HEK293 (cell line): ENCODE data around the gene ESR1.

Experiments used
- CTCF ChIA-PET: fragments of 350-600 bp; formaldehyde crosslinking; extraction: SDS; loops from one replicate; lab custom pipeline; 2021; ENCODE audit warnings: antibody characterized with exemption; lab: Yijun Ruan, JAX
- POLR2A ChIA-PET: fragments of 300-600 bp; formaldehyde crosslinking; extraction: SDS; loops from one replicate; lab custom pipeline; 2020; ENCODE audit warnings: antibody characterized with exemption, inconsistent platforms; lab: Yijun Ruan, JAX
- H3K27ac ChIP-seq: fragments of 200-500 bp; sonication (Bioruptor generic); 2 replicates; pipeline ENCODE4 v1.5.1; 2014; ENCODE audit warnings: low read depth, low read length, control low read depth, inconsistent platforms; ENCODE audit errors: extremely low read depth
- H3K36me3 ChIP-seq, 2 experiments: fragments of 200-500 bp in 1 of 2; sonication (Bioruptor generic) in 1 of 2; 1 replicate in 1 of 2; 2 replicates in 1 of 2; pipeline ENCODE4 v1.5.1; 2014 to 2017; ENCODE audit warnings: inconsistent platforms in 2 of 2, low read length in 2 of 2; ENCODE audit not compliant: control insufficient read depth in 2 of 2, insufficient read depth in 1 of 2
- H3K4me1 ChIP-seq: fragments of 200-500 bp; sonication (Bioruptor generic); 2 replicates; pipeline ENCODE4 v1.5.1; 2014; ENCODE audit warnings: mild to moderate bottlenecking, low read length, inconsistent platforms; ENCODE audit not compliant: control insufficient read depth, insufficient read depth
- H3K4me3 ChIP-seq: 2 replicates; pipeline ENCODE4 v1.5.1; 2011; ENCODE audit warnings: low read depth, mild to moderate bottlenecking, control low read depth, low read length, moderate library complexity
- H3K9me3 ChIP-seq: fragments of 200-500 bp; sonication (Bioruptor generic); 2 replicates; pipeline ENCODE4 v1.5.1; 2014; ENCODE audit warnings: low read depth, low read length, inconsistent platforms; ENCODE audit not compliant: control insufficient read depth, insufficient read depth
- GLI2 ChIP-seq: fragments of 450-650 bp; formaldehyde crosslinking; IDR thresholded peaks from 2 replicates; pipeline ENCODE4; 2017; ENCODE audit warnings: missing biosample characterization, missing genetic modification characterization, low read depth, borderline replicate concordance
- INSM2 ChIP-seq: fragments of 450-650 bp; formaldehyde crosslinking; IDR thresholded peaks from 2 replicates; pipeline ENCODE4 v1.5.1; 2016; ENCODE audit warnings: missing biosample characterization, missing genetic modification characterization
- RBAK ChIP-seq: fragments of 450-650 bp; formaldehyde crosslinking; IDR thresholded peaks from 2 replicates; pipeline ENCODE4 v1.5.1; 2016; ENCODE audit warnings: missing biosample characterization, missing genetic modification characterization
- REST ChIP-seq: fragments of 450-650 bp; formaldehyde crosslinking; IDR thresholded peaks from 2 replicates; pipeline ENCODE4 v1.5.1; 2016; ENCODE audit warnings: missing biosample characterization, missing genetic modification characterization
- ZNF148 ChIP-seq: fragments of 450-650 bp; formaldehyde crosslinking; IDR thresholded peaks from 2 replicates; pipeline ENCODE4 v1.5.0; 2017; ENCODE audit warnings: missing biosample characterization, missing genetic modification characterization, borderline replicate concordance
- ZNF174 ChIP-seq: fragments of 450-650 bp; formaldehyde crosslinking; IDR thresholded peaks from 2 replicates; pipeline ENCODE4 v1.5.0; 2017; ENCODE audit warnings: missing biosample characterization, mild to moderate bottlenecking, missing genetic modification characterization
- ZNF19 ChIP-seq: fragments of 450-650 bp; formaldehyde crosslinking; IDR thresholded peaks from 2 replicates; pipeline ENCODE4; 2016; ENCODE audit warnings: missing biosample characterization, missing genetic modification characterization, low read depth
- ZNF221 ChIP-seq: fragments of 450-650 bp; formaldehyde crosslinking; IDR thresholded peaks from 2 replicates; pipeline ENCODE4 v1.5.1; 2017; ENCODE audit warnings: missing biosample characterization, missing genetic modification characterization, borderline replicate concordance
- ZNF280C ChIP-seq: fragments of 450-650 bp; formaldehyde crosslinking; IDR thresholded peaks from 2 replicates; pipeline ENCODE4 v1.5.1; 2016; ENCODE audit warnings: missing biosample characterization, missing genetic modification characterization
- ZNF354C ChIP-seq: fragments of 450-650 bp; formaldehyde crosslinking; IDR thresholded peaks from 2 replicates; pipeline ENCODE4 v1.5.1; 2016; ENCODE audit warnings: missing biosample characterization, missing genetic modification characterization, low read depth, borderline replicate concordance
- ZNF398 ChIP-seq: fragments of 450-650 bp; formaldehyde crosslinking; IDR thresholded peaks from 2 replicates; pipeline ENCODE4 v1.5.1; 2017; ENCODE audit warnings: missing biosample characterization, missing genetic modification characterization
- ZNF404 ChIP-seq: fragments of 450-650 bp; formaldehyde crosslinking; IDR thresholded peaks from 2 replicates; pipeline ENCODE4 v1.5.1; 2017; ENCODE audit warnings: missing biosample characterization, missing genetic modification characterization
- ZNF530 ChIP-seq: fragments of 450-650 bp; formaldehyde crosslinking; IDR thresholded peaks from 2 replicates; pipeline ENCODE4 v1.5.1; 2016; ENCODE audit warnings: low read depth, missing biosample characterization, missing genetic modification characterization
- ZNF580 ChIP-seq: fragments of 450-650 bp; formaldehyde crosslinking; IDR thresholded peaks from 2 replicates; pipeline ENCODE4 v1.5.1; 2016; ENCODE audit warnings: missing biosample characterization, missing genetic modification characterization
- ZNF624 ChIP-seq: fragments of 450-650 bp; formaldehyde crosslinking; IDR thresholded peaks from 2 replicates; pipeline ENCODE4 v1.5.1; 2017; ENCODE audit warnings: missing biosample characterization, missing genetic modification characterization
- ZNF660 ChIP-seq: fragments of 450-650 bp; IDR thresholded peaks from 2 replicates; pipeline ENCODE4 v1.5.1; 2018; ENCODE audit warnings: missing biosample characterization, mild to moderate bottlenecking, missing genetic modification characterization

ESR1 gene

GRCh38 chr6:152004036-152004566 is 196.6 kb downstream of the ESR1 start:
- Histone ChIP-seq H3K4me1 (no peaks in the 10 kb centered on the region), H3K27ac (no peak overlapping the region), H3K36me3 (no peaks in the 10 kb centered on the region), H3K9me3 (no peaks in the 10 kb centered on the region), H3K4me3 (no peak overlapping the region)
- ChIA-PET POLR2A (no interaction called here), CTCF (interaction anchor here (0.5 to 1.1 kb wide), 4 partner anchors 14 to 120 kb away, joined by 3 read pairs; no protein-coding TSS in a partner anchor)
- TF ChIP-seq ZNF354C (no peak), RBAK (tag by site-specific recombination) (no peak), REST (tag by site-specific recombination) (no peak), ZNF174 (tag by site-specific recombination) (no peak), ZNF148 (tag by site-specific recombination) (no peak), ZNF530 (tag by site-specific recombination) (no peak)

- H3K27ac ChIP-seq, result no peak overlapping the region
- H3K4me1 ChIP-seq, result no peaks in the 10 kb centered on the region
- ChIA-PET CTCF (interaction anchor here (1.1 kb wide), 1 partner anchor 120 kb away, joined by 3 read pairs; no protein-coding TSS in a partner anchor), POLR2A (no interaction called here)
- no peaks in the 10 kb centered on the region for H3K9me3 ChIP-seq
- TF ChIP-seq ZNF660 (tag by site-specific recombination) (no peak), ZNF624 (tag by site-specific recombination) (no peak), ZNF580 (tag by site-specific recombination) (no peak), INSM2 (no peak), GLI2 (tag by site-specific recombination) (no peak), ZNF19 (tag by site-specific recombination) (no peak), ZNF280C (tag by site-specific recombination) (no peak), ZNF404 (tag by site-specific recombination) (no peak), ZNF221 (tag by site-specific recombination) (no peak), ZNF398 (tag by site-specific recombination) (no peak)
- no peak overlapping the region for H3K4me3 ChIP-seq
- no peaks in the 10 kb centered on the region for H3K36me3 ChIP-seq
These were observed 197.4 kb downstream of the ESR1 start for GRCh38 chr6:152004896-152005295.
